GM18868 (cell line): ENCODE results near the gene PTPRU.
"Not testable (repeated sequence)": the region's sequence is repeated elsewhere in the genome, so short reads cannot be mapped to it uniquely, and the experiment has no call there.

Experiments
- ATAC-seq: cut with Tn5 transposase; IDR thresholded peaks from one replicate; pipeline ENCODE4 v1.9.1; 2021; ENCODE audit warnings: mild to moderate bottlenecking, moderate library complexity; ENCODE audit not compliant: unreplicated experiment

PTPRU gene

DNA sequence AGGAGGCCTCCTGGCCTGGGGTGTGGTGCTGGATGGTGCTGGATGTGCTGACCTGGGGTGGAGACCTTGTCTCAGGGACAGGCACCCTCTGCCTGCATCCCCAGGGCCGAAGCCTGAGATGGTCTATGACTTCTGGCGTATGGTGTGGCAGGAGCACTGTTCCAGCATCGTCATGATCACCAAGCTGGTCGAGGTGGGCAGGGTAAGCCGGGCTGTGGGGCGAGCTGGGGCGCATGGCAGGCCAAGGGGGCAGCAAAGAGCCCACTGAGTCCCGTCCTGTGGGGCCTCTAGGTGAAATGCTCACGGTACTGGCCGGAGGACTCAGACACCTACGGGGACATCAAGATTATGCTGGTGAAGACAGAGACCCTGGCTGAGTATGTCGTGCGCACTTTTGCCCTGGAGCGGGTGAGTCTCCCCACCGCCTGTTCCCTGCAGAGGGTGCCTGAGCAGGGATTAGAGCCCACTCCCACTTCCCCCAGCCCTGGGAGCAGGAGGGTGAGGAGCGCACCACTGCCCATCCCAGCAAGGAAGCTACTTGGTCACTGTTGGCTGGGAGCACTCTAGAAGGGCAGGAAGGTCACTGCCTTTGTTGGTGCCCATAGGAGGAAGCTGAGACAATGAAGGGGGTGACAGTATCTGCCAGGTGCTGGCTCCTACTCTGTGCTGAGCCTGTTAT, 75.2 kb downstream of the PTPRU start:
- no peak for ATAC-seq

DNA sequence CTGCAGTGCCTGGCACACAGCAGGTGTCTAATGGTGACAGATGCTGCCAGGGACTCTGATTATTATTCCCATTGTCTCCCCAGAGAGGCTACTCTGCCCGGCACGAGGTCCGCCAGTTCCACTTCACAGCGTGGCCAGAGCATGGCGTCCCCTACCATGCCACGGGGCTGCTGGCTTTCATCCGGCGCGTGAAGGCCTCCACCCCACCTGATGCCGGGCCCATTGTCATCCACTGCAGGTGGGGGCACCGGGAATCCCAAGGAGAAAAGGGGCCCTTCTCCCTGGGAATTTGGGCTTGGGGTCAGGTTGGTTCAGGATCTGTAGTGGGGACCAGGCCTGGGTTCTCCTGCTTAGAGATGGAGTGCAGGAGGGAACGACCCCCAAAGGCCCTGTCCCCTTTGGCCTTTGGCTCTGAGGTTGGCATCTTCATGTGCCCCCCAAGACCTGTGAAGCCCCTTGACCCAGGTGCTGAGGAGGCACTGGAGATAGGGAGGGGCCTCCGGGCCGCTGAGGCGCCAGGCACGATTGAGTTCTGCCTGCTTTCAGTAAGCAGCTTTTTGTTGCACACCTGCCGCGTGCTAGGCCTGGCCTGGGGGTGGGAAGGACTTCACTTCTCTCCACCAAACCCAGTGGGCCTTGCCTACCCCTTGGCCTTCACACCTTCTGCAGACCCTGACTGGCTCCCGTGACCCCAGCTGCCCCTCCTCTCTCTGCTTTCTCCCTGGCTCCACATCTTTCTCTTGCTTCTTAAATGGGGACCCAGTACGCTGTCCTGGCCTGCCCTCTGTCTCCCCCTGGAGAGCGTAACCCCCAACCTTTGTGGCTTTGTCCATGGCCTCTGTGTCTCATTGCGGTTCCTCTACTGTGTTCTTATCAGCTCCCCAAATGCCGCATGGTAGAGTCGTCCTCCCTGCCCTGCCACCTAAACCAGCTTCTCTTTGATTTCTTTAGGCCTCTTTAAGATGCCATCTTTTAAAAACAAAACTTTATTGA, 76.4 kb downstream of the PTPRU start:
- ATAC-seq: no peak

DNA sequence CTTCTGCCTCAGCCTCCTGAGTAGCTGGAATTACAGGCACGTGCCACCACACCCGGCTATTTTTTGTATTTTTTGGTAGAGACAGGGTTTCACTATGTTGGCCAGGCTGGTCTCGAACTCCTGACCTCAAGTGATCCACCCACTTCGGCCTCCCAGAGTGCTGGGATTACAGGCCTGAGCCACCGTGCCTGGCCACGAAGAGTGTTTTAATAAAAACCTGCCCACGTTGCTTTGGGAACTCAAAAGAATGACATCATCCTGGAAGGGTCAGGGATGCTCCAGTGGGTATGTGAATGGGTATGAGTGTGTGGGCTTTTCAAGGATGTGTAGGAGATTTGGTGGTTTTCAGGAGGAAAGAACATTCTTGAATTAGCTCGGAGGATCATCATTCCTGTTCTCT, 78.4 kb downstream of the PTPRU start:
- not testable (repeated sequence) for ATAC-seq

DNA sequence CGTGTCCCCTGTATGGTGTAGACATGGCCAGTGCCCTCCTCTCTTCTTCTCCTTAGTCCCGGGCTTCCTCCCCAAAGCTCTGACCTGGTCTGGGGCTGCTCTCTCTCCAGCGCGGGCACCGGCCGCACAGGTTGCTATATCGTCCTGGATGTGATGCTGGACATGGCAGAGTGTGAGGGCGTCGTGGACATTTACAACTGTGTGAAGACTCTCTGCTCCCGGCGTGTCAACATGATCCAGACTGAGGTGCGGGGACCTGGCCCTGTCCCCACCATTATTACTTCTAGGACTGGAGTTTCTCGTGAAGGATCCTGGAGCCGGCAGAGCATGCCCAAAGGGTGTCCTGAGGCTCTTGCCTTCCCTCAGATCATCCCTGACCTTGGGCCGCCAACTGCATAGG, 78.9 kb downstream of the PTPRU start:
- no peak for ATAC-seq

DNA sequence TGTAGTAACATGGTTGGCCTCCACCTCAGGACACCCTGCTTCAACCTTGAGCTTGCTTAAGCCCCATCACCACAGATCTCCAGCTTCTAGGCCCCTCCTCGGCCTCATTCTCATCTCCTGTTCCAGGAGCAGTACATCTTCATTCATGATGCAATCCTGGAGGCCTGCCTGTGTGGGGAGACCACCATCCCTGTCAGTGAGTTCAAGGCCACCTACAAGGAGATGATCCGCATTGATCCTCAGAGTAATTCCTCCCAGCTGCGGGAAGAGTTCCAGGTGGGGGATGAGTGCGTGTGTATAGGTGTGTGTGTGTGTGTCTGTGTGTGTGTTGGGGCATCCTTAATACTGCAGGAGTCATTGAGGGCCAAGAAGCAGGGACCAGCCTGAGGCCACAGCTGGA, 79.6 kb downstream of the PTPRU start:
- ATAC-seq: no peak

DNA sequence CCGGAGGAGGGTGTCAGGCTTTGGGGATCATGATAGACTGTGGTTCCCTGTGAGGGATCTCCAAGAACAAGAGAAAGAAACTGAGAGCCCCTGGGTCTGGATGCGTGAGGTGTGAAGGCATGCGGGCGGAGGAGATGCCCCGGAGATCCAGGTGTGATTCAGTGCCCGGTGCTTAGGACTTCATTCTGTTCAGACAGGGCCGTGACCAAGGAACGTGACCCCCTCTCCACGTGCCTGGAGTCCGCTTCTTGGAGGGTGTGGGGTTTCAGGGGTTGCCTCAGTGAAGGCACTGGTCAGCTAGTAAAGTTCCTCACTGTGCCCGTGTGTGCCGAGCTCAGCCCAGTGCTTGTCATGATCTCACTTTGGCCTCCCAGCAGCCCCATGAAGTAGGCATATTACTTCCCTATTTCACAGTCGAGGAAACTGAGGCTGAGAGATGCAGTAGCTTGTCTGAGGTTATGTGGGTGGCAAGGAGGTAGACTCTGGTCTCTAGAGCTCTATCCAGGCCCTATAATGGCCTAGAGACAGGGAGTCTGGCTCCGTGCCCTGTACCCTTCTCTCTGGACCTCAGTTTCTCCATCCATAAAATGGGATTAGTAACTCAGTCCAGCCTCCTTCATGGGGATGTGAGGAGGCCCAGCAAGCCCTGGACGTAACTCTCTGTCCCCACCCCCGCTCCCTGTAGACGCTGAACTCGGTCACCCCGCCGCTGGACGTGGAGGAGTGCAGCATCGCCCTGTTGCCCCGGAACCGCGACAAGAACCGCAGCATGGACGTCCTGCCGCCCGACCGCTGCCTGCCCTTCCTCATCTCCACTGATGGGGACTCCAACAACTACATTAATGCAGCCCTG, 81.0 kb downstream of the PTPRU start:
- no peak for ATAC-seq

DNA sequence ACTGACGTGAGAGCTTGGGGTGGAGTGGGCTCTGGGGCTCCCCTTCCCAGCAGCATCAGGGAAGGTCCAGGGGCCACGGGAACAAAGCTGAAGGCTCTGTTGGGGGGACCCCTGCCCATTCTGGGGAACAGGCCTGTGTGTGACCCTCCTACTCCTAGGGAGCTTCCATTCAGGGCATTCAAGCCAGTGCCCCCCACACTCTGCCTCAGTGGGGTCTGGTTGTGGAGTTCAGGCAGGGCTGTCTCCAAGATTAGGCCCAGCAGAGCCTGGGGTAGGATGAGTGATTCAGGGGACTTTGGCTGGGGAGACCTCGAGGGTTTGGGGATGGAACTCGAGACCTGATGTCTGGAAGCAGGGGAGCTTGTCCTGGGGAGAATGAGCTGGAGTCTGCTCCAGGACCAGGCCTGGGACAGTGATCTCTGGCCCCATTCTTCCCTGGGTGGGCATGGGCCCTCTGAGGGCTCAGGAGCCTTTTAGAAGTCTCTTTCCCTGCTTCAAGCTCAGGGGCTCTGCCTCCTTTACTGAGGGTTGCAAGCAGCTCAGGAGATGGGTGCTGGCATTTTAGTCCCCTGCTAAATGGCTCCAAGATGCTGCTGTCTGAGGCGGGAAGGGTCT, 81.7 kb downstream of the PTPRU start:
- no peak for ATAC-seq

DNA sequence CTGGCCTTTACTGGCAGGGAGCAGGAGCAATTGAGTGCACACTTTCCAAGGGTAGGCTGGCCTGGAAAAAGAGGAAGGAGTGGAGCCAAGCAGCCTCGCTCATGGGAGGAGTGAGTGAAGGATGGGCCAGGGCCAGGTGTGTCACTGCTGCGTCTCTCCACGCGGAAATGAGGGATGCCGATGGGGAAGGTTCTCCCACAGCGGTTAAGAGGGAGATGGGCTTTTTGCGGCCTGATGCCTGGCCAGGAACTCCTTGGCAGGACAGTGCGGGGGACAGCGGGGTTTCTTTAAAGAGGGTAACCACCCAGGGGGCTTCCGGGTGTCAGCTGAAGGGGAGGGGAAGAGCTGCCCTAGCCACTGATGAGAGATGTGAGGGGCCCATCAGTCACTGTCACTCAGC, 82.4 kb downstream of the PTPRU start:
- no peak for ATAC-seq

DNA sequence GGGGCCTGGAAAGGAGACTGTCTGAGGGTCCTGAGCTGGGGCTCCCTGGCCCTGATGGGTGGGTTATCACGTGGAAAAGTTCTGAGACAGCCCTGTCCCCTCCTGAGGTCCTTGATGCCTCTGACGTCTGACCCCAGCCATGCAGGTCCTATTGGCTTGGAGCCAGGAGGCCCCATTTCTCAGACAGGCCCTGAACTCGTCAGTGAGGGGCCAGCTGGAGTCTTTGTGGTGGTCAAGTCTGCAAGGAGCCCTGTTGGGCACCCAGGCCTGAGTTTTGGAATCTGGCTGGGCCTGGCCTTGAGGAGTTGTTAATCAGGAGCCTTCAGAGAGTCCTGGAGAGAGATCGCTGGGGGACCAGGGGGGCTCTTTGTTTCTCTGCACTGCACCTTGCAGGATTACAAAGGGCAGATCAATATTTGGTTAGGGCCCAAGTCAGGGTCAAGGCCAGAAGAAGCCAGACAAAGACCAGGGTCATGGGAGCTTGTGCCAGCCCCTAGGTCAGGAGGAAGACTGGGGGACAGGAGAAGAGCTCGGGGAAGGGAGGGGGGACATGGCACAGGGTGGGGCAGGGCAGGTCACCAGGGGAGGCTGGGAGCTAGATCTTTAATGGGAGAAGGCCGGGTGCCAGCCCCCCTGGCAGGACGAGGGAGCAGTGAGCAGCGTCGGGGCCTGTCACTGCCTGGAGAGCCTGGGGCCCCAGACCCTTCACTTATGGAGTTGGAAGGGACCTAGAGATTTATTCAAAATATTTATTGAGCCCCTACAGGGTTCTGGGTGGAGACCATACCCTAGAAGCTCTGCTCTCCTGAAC, 83.2 kb downstream of the PTPRU start:
- no peak for ATAC-seq

DNA sequence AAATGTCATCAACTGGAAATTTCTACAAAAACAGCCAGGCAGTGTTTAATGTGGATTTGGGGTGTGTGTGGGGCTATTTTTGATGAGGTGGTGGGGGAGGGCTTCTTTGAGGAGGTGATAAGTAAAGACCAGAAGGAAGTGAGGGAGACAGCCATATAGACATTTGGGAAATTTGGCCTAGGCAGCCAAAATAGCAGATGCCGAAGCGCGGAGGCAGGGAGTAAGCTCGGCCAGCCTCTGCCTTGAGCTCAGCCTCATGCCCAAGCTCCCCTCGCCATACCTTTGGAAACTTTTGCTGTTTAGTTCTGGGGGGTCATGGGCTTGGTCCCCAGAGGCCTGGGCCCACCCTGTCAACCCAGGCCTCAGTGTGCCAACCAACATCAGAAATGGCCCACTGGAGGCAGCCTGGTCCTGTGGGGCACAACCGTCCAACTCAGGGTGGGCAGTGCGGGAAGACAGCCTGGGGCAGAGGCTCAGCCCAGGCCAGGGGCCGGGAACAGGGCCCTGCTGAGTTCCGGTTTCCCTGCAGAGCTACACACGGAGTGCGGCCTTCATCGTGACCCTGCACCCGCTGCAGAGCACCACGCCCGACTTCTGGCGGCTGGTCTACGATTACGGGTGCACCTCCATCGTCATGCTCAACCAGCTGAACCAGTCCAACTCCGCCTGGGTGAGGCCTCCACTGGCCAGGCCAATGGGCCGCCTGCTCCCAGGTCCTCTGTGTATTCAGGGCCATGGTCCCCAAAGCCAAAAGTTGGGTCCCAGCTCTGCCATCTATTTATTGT, 84.0 kb downstream of the PTPRU start:
- no peak for ATAC-seq

DNA sequence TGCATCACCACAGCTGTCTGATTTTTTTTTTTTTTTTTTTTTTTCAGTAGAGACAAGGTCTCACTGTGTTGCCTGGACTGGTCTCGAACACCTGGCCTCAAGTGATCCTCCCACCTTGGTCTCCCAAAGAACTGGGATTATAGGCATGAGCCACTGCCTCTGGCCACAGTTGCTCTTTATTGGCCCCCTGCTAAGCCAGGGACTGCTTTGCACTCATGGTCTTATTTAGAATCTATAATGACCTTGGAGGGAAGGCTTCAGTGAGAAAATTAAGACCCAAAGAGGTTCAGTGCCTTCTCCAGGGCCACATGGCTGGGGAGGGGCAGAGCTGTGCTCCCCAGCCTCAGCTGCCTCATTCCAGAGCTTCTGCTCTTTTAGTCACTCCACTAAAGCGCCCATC, 84.9 kb downstream of the PTPRU start:
- ATAC-seq: no peak

DNA sequence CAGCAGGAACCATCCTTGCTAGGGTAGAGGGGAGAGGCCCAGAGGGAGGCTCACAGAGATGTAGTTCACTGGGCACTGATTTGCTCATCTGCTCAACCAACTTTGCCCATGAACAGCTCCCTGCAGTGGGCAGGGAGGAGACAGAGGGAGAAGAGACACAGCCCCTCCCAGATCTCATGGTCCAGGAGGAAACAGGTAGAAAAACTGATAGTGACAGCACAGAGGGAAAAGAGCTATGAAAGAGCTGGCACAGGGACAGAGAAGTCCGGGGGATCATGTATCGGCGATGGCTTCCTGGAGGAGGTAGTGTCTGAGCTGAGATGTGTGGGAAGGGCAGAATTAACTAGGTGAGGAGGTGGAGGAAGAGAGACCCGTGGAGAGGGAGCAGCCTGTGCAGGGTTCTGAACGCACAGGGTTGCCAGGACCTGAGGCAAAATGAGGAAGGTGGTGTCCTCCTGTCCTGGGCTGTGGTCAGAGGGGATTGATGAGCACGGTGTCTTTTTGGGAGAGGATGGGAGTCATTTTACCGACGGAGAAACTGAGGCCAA, 85.9 kb downstream of the PTPRU start:
- no peak for ATAC-seq

DNA sequence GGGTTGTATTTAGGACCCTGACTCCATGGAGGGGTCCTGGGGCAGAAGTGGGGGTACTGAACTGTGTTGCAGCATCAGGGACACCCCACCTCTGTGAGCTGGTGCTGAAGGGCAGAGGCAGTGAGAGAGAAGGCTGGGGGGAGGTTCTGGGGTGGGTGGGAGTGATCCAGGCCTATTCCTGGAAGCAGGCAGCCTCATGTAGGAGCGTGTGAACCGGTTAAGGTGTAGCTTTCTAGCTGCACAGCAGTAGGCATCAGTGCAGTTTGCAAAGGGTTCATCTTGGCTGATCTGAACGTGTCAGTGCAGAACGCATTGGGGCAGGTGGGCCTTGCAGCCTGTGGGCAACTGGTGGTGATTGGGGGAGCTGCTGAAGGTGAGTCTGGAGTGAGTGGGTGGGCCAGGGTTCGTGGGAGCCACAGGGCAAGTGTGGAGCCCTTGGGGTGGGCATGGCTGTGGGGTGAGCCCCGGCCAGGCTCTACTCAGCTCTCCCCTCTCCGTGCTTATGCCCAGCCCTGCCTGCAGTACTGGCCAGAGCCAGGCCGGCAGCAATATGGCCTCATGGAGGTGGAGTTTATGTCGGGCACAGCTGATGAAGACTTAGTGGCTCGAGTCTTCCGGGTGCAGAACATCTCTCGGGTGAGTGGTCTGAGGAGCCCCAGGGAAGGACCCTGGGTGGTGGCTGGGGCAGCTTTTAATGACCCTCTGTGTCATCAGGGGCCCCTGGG, 86.7 kb downstream of the PTPRU start:
- no peak for ATAC-seq

DNA sequence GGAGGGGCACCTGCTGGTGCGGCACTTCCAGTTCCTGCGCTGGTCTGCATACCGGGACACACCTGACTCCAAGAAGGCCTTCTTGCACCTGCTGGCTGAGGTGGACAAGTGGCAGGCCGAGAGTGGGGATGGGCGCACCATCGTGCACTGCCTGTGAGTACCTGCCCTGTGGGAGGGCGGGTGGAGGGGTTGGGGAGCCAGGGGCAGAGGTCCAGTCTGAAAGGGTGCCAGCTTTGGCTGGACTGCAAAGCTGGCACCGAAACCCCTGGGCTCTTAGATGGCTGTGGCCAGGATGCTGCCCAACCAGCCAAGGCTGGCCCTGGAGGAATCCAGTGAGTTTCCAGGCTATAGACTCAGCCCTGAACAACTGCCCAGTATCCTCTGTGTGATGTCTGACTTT, 87.3 kb downstream of the PTPRU start:
- ATAC-seq: no peak

DNA sequence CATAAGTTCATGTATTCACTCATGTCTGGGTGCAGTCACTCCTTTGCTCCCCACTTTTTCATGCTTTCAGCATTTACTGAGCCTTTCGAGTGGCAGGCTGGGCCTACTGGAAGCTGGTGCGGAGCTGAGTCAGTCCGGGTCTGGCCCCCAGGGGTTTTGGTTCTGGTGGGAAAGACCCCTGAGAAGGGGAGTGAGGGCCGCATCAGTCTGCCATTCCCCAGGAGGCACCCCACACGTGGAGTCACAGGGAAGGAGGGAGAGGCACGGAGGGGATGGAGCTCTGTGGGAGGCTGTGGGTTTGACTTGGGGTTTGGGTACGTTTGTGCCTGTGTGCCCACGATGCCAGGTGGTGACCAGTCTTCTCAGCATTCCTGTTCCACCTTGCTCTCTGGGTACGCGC, 87.9 kb downstream of the PTPRU start:
- no peak for ATAC-seq

DNA sequence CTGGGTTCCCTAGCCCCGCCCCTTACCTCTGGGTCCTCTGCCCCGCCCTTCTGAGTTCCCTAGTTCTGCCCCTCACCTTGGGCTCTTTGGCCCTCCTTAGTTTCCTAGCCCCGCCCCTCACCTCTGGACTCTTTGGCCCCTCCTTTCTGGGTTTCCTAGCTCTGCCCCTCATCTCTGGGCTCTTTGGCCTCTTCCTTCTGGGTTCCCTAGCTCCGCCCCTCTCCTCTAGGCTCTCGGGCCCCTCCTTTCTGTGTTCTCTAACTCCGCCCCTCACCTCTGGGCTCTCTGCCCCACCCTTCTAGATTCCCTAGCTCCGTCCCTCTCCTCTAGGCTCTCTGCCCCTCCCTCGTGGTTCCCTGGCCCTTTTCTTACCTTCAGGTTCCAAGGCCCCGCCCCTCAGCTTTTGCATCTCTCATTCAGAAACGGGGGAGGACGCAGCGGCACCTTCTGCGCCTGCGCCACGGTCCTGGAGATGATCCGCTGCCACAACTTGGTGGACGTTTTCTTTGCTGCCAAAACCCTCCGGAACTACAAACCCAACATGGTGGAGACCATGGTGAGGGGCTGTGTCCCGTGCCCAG, 88.5 kb downstream of the PTPRU start:
- no peak for ATAC-seq

DNA sequence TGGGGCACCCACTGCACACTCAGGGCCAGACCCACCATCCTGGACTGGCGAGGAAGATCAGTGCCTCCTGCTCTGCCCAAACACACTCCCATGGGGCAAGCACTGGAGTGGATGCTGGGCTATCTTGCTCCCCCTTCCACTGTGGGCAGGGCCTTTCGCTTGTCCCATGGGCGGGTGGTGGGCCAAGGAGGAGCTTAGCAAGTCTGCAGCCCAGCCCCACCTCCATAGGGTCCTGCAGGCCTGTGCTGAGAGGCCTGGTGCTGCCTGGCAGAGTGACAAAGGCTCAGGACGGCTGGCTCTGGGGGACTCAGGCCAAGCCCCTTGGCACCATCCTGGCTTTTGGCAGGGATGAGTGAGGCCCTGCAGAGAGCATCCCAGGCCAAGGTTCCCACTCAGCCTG, 89.4 kb downstream of the PTPRU start:
- no peak for ATAC-seq

DNA sequence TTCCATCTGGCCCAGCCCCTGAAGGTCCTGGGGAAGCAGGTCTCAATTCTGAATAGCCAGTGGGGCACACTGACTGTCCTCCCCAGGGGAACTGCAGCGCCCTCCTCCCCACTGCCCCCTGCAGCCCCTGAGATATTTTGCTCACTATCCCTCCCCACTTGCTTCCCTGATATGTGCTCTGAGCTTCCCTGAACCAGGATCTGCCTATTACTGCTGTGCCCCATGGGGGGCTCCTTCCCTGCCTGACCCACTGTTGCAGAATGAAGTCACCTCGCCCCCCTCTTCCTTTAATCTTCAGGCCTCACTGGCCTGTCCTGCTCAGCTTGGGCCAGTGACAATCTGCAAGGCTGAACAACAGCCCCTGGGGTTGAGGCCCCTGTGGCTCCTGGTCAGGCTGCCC, 89.8 kb downstream of the PTPRU start:
- ATAC-seq: no peak
